IPS-NIHi11 (cell line): ENCODE data around the gene FLNB.

Experiments used
- DNase-seq: peaks from one replicate; pipeline ENCODE4 v3.0.0; 2012; ENCODE audit warnings: mixed read lengths, low spot score

FLNB gene, protein sequence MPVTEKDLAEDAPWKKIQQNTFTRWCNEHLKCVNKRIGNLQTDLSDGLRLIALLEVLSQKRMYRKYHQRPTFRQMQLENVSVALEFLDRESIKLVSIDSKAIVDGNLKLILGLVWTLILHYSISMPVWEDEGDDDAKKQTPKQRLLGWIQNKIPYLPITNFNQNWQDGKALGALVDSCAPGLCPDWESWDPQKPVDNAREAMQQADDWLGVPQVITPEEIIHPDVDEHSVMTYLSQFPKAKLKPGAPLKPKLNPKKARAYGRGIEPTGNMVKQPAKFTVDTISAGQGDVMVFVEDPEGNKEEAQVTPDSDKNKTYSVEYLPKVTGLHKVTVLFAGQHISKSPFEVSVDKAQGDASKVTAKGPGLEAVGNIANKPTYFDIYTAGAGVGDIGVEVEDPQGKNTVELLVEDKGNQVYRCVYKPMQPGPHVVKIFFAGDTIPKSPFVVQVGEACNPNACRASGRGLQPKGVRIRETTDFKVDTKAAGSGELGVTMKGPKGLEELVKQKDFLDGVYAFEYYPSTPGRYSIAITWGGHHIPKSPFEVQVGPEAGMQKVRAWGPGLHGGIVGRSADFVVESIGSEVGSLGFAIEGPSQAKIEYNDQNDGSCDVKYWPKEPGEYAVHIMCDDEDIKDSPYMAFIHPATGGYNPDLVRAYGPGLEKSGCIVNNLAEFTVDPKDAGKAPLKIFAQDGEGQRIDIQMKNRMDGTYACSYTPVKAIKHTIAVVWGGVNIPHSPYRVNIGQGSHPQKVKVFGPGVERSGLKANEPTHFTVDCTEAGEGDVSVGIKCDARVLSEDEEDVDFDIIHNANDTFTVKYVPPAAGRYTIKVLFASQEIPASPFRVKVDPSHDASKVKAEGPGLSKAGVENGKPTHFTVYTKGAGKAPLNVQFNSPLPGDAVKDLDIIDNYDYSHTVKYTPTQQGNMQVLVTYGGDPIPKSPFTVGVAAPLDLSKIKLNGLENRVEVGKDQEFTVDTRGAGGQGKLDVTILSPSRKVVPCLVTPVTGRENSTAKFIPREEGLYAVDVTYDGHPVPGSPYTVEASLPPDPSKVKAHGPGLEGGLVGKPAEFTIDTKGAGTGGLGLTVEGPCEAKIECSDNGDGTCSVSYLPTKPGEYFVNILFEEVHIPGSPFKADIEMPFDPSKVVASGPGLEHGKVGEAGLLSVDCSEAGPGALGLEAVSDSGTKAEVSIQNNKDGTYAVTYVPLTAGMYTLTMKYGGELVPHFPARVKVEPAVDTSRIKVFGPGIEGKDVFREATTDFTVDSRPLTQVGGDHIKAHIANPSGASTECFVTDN (N-terminal part only)

DNA sequence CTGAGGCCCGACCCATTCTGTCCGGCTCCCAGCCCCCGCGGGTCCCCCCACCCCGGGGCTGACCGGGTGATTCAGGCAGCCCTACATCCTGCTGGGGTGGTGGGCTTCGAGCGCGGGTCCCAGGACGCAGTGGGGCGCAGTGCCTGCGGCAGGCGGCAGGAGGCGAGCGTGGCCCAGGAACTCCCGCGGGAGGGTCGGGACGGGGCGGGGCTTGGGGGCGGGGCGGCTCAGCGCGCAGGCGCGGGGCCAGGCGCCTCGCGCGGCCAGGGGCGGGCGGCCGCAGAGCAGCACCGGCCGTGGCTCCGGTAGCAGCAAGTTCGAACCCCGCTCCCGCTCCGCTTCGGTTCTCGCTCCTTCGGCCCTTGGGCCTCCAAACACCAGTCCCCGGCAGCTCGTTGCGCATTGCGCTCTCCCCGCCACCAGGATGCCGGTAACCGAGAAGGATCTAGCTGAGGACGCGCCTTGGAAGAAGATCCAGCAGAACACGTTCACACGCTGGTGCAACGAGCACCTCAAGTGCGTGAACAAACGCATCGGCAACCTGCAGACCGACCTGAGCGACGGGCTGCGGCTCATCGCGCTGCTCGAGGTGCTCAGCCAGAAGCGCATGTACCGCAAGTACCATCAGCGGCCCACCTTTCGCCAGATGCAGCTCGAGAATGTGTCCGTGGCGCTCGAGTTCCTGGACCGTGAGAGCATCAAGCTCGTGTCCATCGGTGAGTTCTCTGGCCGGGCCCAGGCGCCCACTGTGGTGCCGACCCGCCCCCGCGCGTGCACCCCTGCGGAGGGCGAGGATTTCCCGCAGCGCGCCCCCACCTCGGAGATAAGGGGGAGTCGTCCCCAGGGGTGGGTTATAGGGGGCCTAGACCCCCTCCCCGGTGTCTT, at the start of gene FLNB:
TSS of gene FLNB (plus strand) at position 282 of the 885 bp plus-strand sequence. CDS start at position 425, 143 bp downstream.
- DNase-seq = peak; percentile 98

DNA sequence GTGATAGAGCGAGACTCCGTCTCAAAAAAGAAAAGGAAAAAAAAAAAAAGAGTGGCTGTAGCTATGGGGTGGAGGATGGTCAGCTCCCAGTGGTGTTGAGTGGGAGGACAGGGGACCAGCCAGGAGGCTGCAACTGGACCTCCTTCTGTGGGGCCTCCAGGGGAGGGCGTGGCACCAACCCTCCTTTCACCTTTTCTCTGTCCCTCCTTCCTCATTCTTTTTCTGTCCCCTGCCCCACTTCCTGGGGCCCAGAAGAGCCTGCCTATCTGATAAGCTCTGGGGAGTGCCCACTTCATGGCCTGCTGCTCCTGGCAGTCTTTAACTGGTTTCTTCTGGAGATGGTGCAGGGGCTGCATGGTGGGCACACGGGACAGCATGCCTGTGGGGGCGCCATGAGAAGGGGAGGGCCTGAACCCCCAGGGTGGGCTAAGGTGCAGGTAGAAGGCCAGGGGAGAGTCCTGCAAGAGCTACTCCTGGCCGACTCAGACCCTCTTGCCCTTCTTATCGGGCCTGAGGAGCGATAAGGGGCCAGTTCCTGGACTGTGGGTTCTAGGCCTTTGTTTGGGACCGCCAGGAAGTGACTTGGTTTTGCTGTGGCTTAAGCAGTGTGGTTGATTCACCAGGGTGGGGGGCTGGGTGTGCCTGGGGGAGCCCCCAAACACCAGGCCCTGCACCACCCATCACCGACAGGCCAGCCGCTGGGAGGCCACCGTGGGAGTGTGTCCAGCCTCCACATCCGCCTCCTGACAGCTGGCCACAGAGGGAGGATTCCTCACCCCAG, 49.4 kb upstream of the FLNB start:
- DNase-seq = no peak

DNA sequence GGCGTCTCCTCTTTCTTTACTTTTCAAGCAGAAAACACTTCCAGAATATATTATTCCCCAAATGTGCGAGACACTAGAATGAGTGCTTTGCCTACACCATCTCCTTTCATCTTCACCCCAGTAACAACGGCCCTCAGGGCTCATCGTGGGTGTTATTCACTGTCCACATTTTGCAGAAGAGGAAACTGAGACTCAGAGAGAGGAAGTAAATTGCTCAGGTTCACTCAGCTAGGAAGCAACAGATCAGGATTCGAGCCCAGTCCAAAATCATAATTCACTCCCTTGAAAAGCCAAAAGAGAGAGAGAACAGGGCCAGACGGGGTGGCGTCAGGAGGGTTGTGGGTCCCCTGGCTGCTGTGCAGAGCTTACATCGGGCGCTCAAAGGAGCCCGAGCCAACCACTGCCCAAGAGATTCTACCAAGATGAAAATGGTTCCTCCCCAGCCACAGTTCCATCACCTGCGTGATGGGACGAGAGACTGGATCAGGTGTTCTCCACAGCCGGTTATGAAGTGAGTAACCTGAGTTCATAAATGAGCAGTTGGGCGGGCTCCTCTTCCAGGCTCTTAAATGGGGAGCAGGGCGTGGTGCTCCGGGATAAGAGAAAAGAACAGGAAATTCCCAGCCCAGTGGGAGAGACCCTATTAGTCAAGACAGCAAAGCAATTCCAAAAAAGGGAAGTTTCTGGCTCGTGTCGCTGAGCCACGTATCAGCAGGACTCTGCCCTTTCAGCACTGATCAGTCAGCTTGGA, 48.6 kb upstream of the FLNB start:
- peak; percentile 22 for DNase-seq

DNA sequence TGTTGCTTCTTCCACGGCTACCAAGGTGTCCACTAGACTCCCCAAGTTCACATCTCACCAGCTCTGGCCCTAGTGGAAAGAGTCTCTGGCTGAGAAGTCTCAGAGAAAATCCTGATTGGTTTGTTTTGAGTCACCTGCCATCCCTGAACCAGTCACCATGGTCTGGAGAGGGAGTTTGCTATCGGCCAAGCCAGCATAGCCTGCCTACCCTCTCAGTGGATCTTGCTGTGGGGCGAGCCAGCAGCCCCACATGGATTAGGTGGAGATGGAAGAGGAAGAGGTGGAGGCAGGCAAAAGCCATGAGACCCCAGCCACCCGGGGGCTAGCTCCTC, 48.1 kb upstream of the FLNB start:
- DNase-seq = no peak

DNA sequence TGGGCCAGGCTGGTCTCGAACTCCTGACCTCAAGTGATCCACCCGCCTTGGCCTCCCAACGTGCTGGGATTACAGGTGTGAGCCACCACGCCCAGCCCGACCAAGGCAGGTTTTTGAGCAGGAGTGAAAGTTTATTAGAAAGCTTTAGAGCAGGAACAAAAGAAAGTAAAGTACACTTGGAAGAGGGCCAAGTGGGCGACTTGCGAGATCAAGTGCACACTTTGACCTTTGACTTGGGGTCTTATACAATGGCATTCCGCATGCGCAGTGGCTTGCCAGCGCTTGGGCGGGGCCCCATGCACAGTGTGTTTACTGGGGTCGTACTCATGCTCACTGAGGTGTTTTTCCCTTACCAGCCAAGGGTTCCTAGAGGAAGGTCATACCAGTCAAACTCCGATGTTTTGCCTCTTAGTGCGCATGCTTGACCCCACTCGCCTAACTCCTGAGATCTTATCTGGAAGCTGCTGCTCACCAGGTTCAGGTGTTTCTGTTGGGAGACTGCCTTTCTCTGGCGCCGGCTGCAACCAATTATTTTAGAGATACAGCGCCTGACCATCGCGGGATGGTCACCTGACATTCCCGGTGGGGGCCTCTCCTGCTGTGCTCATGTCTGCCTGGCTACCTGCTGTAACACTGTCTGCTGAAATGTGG, 46.9 kb upstream of the FLNB start:
- DNase-seq = no peak

DNA sequence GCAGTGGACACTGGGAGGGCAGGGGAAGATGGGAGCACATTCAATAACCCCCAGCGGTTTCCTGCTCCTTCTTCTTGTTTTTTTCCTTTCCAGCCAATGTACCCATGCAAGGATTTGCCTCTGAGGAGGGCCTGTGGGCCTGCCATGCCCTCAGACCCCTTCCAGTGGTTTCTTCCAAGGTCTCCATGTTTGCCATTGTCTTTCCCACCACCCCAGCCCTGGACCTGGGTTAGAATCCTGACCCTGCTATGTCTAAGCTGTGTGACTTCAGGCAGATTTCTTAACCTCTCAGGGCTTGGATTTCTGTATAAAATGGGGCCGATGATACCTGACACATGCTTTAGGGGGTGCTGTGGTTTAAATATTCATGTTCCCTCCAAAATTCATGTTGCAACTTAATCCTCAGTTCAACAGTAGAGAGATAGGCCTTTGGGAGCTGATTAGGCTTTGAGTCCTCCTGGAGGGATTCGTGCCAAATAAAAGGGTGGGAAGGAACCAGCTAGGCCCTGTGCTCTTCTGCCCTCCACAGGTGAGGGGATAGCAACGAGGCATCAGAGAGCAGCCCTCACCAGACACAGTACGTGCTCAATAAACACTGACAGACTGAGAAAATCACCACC, 46.3 kb upstream of the FLNB start:
- no peak for DNase-seq

DNA sequence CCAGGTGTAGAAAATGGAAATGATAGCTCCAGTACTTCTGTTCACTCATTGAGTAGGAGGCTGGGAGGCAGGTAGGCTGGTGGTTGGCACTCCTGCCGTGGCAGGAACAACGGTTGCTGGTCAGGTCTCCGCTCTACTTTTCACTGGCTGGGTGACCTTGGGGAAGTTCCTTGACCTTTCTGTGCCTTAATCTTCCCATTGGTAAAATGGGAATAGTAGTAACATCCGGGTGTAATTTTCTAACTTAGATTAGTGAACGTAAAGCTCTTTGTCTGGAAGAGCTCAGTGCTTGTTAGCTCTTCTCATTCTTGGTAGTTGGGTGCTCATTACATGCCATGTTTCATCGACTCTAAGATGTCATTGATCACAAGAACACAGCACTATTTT, 45.8 kb upstream of the FLNB start:
- no peak for DNase-seq

DNA sequence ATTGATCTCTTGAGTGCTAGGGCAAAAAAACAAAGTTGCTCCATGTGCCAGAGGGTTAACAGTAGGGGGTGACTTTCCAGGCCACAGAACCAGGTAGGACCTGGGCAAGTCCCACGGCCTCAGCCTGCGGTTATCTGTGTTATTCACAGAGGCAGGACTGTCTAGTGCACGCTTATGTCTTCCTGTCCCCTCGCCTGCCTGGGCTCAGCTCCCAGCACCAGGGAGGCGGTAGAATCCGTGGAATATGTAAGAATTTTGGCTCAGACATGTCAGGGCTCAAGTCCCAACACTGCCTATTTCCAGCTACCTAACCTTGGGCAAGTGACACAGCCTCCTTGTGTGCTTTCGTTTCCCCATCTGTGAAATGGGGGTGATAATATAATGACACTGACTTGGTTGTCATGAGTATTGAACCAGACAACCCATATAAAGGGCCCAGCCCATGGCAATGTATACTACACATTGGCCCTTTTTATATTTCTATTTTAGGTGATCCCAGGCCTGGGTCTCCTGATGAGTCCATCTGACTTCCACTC, 44.3 kb upstream of the FLNB start:
- DNase-seq = no peak

DNA sequence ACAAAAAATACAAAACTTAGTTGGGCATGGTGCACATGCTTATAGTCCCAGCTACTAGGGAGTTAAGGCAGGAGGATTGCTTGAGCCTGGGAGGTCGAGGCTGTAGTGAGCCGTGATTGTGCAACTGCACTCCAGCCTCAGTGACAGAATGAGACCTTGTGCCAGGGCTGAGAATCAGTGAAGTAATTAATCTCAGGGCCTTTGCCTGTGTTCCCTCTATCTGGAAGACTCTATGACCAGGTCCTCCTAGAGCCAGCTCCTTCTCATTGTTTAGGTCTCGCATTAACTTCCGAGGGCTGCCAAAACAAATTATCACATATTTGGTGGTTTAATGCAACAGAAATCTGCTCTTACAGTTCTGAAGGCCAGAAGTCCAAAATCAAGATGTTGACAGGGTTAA, 41.4 kb upstream of the FLNB start:
- DNase-seq = no peak

DNA sequence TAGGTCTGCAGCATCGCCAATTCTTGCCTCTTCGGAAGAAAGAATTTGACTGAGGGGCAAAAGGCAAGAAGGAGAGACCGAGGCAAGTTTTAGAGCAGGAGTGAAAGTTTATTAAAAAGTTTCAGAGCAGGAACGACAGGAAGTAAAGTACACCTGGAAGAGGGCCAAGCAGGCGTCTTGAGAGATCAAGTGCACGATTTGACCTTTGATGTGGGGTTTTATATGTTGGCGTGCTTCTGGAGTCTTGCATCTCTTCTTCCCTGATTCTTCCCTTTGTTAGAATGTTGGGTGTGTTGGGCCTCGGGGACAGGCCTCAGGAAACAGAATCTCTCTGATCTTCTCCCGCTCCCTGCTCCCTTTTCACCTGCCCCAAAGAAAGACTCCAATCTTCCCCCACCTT, 40.6 kb upstream of the FLNB start:
- no peak for DNase-seq

DNA sequence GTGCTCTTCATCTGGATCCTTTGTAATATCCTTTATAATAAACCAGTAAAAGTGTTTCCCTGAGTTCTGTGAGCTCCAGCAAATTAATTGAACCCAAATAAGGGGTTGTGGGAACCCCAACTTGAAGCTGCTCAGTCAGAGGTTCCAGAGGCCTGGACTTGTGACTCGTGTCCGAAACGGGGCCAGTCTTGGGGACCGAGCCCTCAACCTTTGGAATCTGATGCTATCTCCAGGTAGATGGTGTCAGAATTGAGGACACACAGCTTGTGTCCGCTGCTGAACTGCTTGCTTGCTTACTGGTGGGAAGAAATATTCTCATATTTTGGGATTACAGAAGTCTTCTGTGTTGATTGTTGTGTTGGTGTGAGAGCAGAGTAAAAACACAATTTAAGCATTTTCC, 39.7 kb upstream of the FLNB start:
- DNase-seq = no peak

DNA sequence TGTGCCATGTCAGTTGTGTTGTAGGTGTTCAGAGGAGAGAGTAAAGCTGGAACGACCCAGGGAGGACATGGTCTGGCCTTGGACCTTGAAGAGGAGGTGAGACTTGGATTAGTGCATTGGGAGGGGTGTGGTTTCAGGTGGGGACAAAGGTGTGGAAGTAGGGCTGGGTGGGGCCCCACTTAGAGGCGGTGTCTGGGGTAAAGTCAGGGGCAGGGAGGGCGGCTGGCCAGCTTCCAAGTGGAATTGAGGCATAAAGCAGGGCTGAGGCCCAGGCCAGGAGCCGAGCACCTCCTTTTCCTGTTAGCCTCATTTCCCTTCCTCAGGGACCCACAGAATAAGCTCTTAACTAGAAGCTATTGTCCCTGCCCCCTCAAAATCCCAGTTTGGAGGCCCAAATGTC, 36.2 kb upstream of the FLNB start:
- DNase-seq = no peak

DNA sequence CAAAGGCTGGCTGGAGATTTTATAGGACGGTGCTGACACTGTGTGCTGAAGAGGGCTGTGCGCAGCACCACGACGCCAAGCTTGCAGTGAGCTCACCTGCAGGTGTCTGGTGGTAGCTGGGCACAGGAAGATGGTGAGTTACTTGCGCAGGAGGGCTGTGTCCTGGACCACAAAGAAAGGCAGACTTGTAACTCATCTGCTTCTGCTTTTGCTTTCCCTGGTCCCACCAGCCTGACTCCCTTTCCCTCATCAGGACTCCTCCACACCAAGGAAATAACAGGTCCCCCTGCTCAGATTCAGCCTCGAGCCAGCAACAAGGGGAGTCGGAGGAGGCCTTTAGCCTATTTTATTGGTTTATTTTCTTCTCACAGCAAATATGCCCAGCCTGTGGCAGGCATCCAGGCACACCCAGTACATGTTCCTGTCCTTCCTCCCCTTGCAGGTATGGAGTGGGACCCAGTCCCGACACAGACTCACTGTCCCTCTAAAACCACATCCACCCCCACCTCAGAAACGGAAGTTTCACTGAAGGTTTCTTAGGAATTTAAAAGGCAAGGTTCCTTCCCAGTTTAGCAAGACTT, 35.6 kb upstream of the FLNB start:
- no peak for DNase-seq

DNA sequence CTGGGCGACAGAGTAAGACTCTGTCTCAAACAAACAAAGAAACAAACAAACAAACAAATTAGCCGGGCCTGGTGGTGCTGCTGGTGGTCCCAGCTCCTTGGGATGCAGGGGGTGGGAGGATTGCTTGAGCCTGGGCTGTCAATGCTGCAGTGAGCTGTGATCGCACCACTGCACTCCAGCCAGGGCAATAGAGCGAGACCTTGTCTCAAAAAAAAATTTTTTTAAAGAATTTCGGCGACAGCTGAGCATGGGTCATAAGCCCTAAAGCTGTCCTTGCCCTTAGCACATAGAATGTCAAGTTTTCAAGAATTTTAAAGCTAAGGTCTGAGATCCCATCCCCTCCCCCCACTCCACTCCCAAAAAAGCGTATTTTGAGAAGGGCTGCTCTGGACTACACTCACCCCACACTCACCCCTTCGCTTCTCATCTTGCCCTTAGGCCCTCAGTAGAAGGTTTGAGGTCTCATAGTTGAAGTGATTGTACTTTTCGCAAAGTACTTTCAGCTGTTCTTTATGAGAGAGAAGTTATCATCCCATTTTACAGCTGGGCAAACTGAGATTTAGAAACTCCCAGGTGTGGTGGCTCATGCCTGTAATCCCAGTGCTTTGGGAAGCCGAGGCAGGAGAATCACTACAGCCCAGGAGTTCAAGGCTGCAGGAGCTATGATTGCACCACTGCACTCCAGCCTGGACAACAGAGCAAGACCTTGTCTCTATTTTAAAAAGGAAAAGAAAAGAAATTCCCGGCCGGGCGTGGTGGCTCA, 34.3 kb upstream of the FLNB start:
- no peak for DNase-seq

DNA sequence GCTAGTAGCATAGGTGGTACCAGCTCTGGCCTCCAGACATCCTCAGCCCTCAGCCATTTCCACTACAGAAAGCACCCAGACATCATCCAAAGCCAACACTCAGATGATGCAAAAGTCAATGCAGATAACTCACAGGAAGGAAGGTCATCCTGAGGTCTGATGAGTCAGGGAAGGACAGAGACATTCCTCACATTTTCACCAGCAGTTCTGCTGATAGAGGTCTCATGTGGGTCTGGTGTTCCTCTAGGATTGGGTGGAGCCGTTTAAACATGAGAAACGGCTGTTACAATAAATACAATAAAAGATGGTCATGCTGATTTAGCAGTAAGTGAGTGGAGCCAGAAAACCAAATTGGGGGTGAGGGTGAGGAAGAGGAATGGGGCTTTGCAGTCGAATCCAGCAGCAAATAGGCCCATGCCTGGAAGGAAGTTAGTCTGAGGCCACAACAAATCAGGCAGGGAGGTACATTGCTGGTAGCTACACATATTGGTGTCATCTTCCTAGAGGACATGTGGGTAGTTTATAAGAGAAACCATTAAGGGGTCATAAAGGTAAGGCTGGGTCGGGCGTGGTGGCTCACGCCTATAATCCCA, 33.3 kb upstream of the FLNB start:
- DNase-seq = no peak

DNA sequence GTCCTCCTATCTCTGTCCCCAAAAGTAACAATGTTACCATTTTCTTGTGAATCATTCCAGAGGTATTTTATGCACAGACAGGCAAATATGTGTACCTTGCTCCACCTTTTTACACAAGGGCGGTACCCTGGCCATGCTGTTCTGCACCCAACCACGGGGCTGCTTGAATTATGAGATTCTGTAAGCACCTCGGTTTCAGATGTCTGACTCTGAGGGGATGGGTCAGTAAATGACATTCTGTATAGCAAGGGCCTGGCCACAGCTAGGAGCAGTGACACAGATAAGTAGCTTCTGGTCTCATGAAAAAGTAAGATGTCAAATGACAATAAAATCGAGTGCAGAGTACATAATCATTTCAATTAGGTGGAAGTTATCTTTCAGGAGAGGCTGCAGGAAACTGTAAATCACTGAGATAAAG, 30.4 kb upstream of the FLNB start:
- DNase-seq = peak; percentile 25

DNA sequence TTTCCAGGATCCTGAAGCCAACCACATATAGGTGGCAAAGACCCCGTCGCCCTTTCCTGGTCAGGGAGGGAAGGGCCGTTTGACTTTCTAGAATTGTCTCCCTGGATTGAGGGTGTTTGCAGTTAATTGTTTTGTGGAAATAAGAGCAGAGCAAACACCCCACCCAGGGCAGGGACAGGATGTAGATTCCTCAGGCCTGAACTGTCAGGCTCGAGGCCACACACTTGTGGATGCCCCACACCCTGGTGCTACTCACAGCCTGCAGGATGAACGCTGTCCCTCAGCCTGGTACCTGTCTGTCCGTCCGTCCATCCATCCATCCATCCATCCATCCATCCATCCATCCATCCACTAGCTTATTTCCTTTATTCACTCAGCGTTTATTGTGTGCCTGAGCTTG, 29.9 kb upstream of the FLNB start:
- no peak for DNase-seq
